K562 (cell line): ENCODE data around the gene THAP12. TPM values are rescaled to one million over a fixed set of nuclear protein-coding genes. Genes with fewer than 3 reads are reported as not detected.
A peak's percentile ranks its signal among the peaks of the same experiment; 100 is the strongest.

ENCODE experiments used
- ATAC-seq: fragments of 200-7000 bp; cut with Tn5 transposase; 3 replicates; pipeline ENCODE4 v1.9.1; 2020; ENCODE audit warnings: moderate library complexity
- BruUV-seq: library from RNA; stranded (reverse); fragments of 400-500 nt; replicated peaks from 2 replicates; lab custom pipeline; 2021; lab: Mats Ljungman, UMichigan
- CTCF ChIA-PET: fragments of 300-600 bp; formaldehyde crosslinking; extraction: SDS; loops from one replicate; lab custom pipeline; 2021; ENCODE audit warnings: low intra/inter-chr PET ratio; lab: Yijun Ruan, JAX
- POLR2A ChIA-PET: fragments of 300-600, 350-650 bp; sonication (Branson Sonifier 250); formaldehyde crosslinking; extraction: SDS; loops from one replicate; lab custom pipeline; 2021; ENCODE audit warnings: antibody characterized with exemption, inconsistent platforms; lab: Yijun Ruan, JAX
- DNase-seq, 4 experiments: peaks; one replicate each; pipeline versions ENCODE4 v3.0.0 to v3.0.0-alpha.2; 2011 to 2018; ENCODE audit warnings: low spot score in 3 of 4, mixed read lengths in 3 of 4; ENCODE audit errors: extremely low read depth in 1 of 4
- FAIRE-seq: peaks from 2 replicates; lab custom pipeline; 2011; peaks lifted over from hg19 to GRCh38; lab: Jason Lieb, UNC
- H2AFZ ChIP-seq: 2 replicates; pipeline ENCODE4 v1.6.0; 2011; ENCODE audit warnings: low read depth, low read length, control low read depth, inconsistent platforms
- H3K27ac ChIP-seq: fragments of 200-600 bp; 3 replicates; pipeline ENCODE4 v1.8.0; 2011; ENCODE audit warnings: low read depth, mild to moderate bottlenecking, control low read depth, inconsistent platforms, low read length, moderate library complexity, mixed read lengths; ENCODE audit errors: extremely low read depth
- H3K27me3 ChIP-seq, 2 experiments: fragments of 300-600 bp in 1 of 2; 2 replicates in 1 of 2; 3 replicates in 1 of 2; pipeline versions ENCODE4 v1.6.0 to v1.8.0; 2011; ENCODE audit warnings: inconsistent platforms in 2 of 2, low read length in 2 of 2, mild to moderate bottlenecking in 1 of 2, mixed read lengths in 1 of 2, moderate library complexity in 1 of 2; ENCODE audit not compliant: control insufficient read depth in 2 of 2, insufficient read depth in 2 of 2
- H3K36me3 ChIP-seq: fragments of 300-600 bp; 3 replicates; pipeline ENCODE4 v1.8.0; 2011; ENCODE audit warnings: mild to moderate bottlenecking, low read length, inconsistent platforms; ENCODE audit not compliant: control insufficient read depth, insufficient read depth
- H3K4me1 ChIP-seq, 2 experiments: fragments of 200-600 bp in 1 of 2; replicated peaks in 1 of 2; 2 replicates in 1 of 2; 3 replicates in 1 of 2; pipeline versions ENCODE4 v1.5.1 to v1.8.0; 2011; ENCODE audit warnings: inconsistent platforms in 2 of 2, low read length in 2 of 2, mild to moderate bottlenecking in 1 of 2, mixed read lengths in 1 of 2, moderate library complexity in 1 of 2; ENCODE audit not compliant: control insufficient read depth in 2 of 2, insufficient read depth in 2 of 2
- H3K4me2 ChIP-seq: 2 replicates; pipeline ENCODE4 v1.6.1; 2011; ENCODE audit warnings: low read length, control low read depth, inconsistent platforms, mixed read lengths; ENCODE audit not compliant: insufficient read depth
- H3K4me3 ChIP-seq: fragments of 200-600 bp; sonication (generic), shearing (Covaris generic); 2 replicates; pipeline ENCODE4 v1.5.1; 2016; ENCODE audit warnings: control low read depth, inconsistent platforms
- H3K79me2 ChIP-seq: fragments of 200-600 bp; 3 replicates; pipeline ENCODE4 v1.8.0; 2011; ENCODE audit warnings: low read length, inconsistent platforms; ENCODE audit not compliant: control insufficient read depth, insufficient read depth
- H3K9ac ChIP-seq, 2 experiments: 2 replicates each; pipeline versions ENCODE4 v1.6.0 to v1.6.1; 2011; ENCODE audit warnings: low read depth in 2 of 2, low read length in 2 of 2, control low read depth in 1 of 2, inconsistent platforms in 1 of 2, mild to moderate bottlenecking in 1 of 2, mixed read lengths in 1 of 2; ENCODE audit not compliant: insufficient read depth in 1 of 2
- H3K9me1 ChIP-seq: one replicate; pipeline ENCODE4 v1.6.0; 2011; ENCODE audit warnings: inconsistent platforms, mild to moderate bottlenecking, low read length, moderate library complexity; ENCODE audit not compliant: control insufficient read depth, insufficient read depth
- H3K9me3 ChIP-seq: replicated peaks from 2 replicates; pipeline ENCODE4 v1.5.1; 2011; ENCODE audit warnings: low read depth, low read length, inconsistent platforms; ENCODE audit not compliant: control insufficient read depth, insufficient read depth
- H4K20me1 ChIP-seq: replicated peaks from 2 replicates; pipeline ENCODE4 v1.6.1; 2011; ENCODE audit warnings: low read length, inconsistent platforms, mixed read lengths; ENCODE audit not compliant: control insufficient read depth, insufficient read depth
- CTCF ChIP-seq, 3 experiments: IDR thresholded peaks in 2 of 3; conservative IDR thresholded peaks in 1 of 3; 2 replicates each; pipeline ENCODE4 v1.5.1; 2011 to 2012; ENCODE audit warnings: low read length in 3 of 3, mild to moderate bottlenecking in 3 of 3, control low read depth in 2 of 3, improper control_type of control experiment in 1 of 3, inconsistent platforms in 1 of 3, low read depth in 1 of 3, mixed read lengths in 1 of 3, moderate library complexity in 1 of 3; ENCODE audit not compliant: insufficient read depth in 2 of 3
- MEIS2 ChIP-seq: fragments of 450-650 bp; IDR thresholded peaks from 2 replicates; pipeline ENCODE4 v1.6.1; 2014; ENCODE audit warnings: mild to moderate bottlenecking; ENCODE audit not compliant: partially characterized antibody
- ZNF324 ChIP-seq: fragments of 250-450 bp; sonication (Bioruptor Pico); IDR thresholded peaks from 2 replicates; pipeline ENCODE4 v1.4.0; 2020; ENCODE audit warnings: mild to moderate bottlenecking
- WGBS: fragments of 100-300 bp; shearing (Covaris generic); methylation state at CpG from one replicate; pipeline ENCODE4 v1.1.6; 2016; ENCODE audit warnings: low coverage, mixed read lengths; ENCODE audit not compliant: insufficient coverage; ENCODE audit errors: missing lambda C conversion rate; 5-methylcytosine and 5-hydroxymethylcytosine counted together
- in situ Hi-C: fragments of 300-500 bp; cut with MboI; formaldehyde crosslinking; loops from 4 replicates; pipeline ENCODE4 v1.15.0; 2018; ENCODE audit warnings: inconsistent platforms, mixed read lengths
- intact Hi-C: fragments of 100-400 bp; cut with micrococcal nuclease; formaldehyde crosslinking; loops from 2 replicates; pipeline ENCODE4 v1.14.2; 2022
- polyA plus RNA-seq, 8 experiments: library from polyadenylated mRNA; depleted of rRNA in 4 of 8; stranded (reverse) in 5 of 8; unstranded in 3 of 8; fragments of >200 nt; fragmentation: Nextera tagmentation in 2 of 8; fragmentation: Illumina TruSeq in 1 of 8; extraction: Ambion mirVana in 2 of 8; extraction: Trizol in 1 of 8; gene quantifications; 2 replicates each; pipeline versions ENCODE4 v1.2.1 to v1.2.3, GENCODE V29; 2011 to 2014; ENCODE audit warnings: inconsistent platforms in 1 of 8, missing spikeins in 1 of 8
- total RNA-seq, 7 experiments: library from RNA; depleted of rRNA in 6 of 7; stranded (reverse); fragments of >200 nt in 6 of 7; fragmentation: Illumina TruSeq in 2 of 7; extraction: Trizol in 2 of 7; gene quantifications; 2 replicates each; pipeline versions ENCODE4 v1.2.1 to v1.2.3, GENCODE V29; 2011 to 2021; ENCODE audit warnings: low replicate concordance in 1 of 7
- TF ChIP-seq, protein P1 (sequence below), 2 experiments: IDR thresholded peaks in 1 of 2; conservative IDR thresholded peaks in 1 of 2; 2 replicates each; pipeline ENCODE4 v1.6.1; 2016; ENCODE audit warnings: low read depth in 2 of 2, mild to moderate bottlenecking in 1 of 2, missing compliant biosample characterization in 1 of 2, missing genetic modification characterization in 1 of 2, moderate library complexity in 1 of 2

THAP12 gene
- total and polyA plus RNA-seq, 9 of the 15 experiments (the other 6 are each of a cell fraction or from before 2014, with no cell fraction given), result 28.1 to 103 (median 57.8) TPM

GRCh38 chr11:76410851-76411357 lies 30.0 kb upstream of the THAP12 start:
- DNase-seq, result peak in 1 of 4 experiments; percentile 15
- H3K4me2 ChIP-seq, result no peak overlapping the region
- no peaks in the 10 kb centered on the region for H3K4me1 ChIP-seq
- ChIA-PET POLR2A (interaction anchor here (0.5 kb wide), 1 partner anchor 623 kb away, joined by 3 read pairs; no protein-coding TSS in a partner anchor), CTCF (no interaction called here)
- H3K4me3 ChIP-seq, result no peak overlapping the region
- in situ Hi-C loops (no loop called here), intact Hi-C loops (no loop called here)
- TF ChIP-seq MEIS2 (peak; percentile 74), CTCF (IDR thresholded peaks at IDR 0.05 in 2 of 3, conservative IDR thresholded peaks at IDR 0.05 in 1 of 3; ENCODE audit: insufficient read depth in 2 of 3, low read depth in 1 of 3, low read length in 3 of 3) (peak in 1 of 3 experiments; percentile 11; a peak in 1 of 6 replicates), ZNF324 (CRISPR knock-in tag) (no peak)
- TF ChIP-seq, protein P1, sequence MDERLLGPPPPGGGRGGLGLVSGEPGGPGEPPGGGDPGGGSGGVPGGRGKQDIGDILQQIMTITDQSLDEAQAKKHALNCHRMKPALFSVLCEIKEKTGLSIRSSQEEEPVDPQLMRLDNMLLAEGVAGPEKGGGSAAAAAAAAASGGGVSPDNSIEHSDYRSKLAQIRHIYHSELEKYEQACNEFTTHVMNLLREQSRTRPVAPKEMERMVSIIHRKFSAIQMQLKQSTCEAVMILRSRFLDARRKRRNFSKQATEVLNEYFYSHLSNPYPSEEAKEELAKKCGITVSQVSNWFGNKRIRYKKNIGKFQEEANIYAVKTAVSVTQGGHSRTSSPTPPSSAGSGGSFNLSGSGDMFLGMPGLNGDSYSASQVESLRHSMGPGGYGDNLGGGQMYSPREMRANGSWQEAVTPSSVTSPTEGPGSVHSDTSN (CRISPR knock-in tag; IDR thresholded peaks at IDR 0.05; ENCODE audit: low read depth), result no peak
- TF ChIP-seq, protein P1 (tag; conservative IDR thresholded peaks at IDR 0.05; ENCODE audit: low read depth), result peak; percentile 74
- no peak overlapping the region for H2AFZ ChIP-seq
- no TSS peak for BruUV-seq
- 2% methylated on average over 10 of the region's 10 CpGs for WGBS
- peak; percentile 56 for ATAC-seq
- H4K20me1 ChIP-seq, result no peaks in the 10 kb centered on the region
- H3K9ac ChIP-seq, result no peak overlapping the region
- H3K27ac ChIP-seq, result no peak overlapping the region
- no peaks in the 10 kb centered on the region for H3K9me3 ChIP-seq
- H3K9me1 ChIP-seq, result no peaks in the 10 kb centered on the region
- peaks cover 4 to 35% of the 10 kb centered on the region in 2 experiments; a peak in 4 of 5 replicates for H3K27me3 ChIP-seq
- FAIRE-seq, result no peak
- no peaks in the 10 kb centered on the region for H3K36me3 ChIP-seq
- H3K79me2 ChIP-seq, result no peaks in the 10 kb centered on the region
